ENCODE results near the gene LLCFC1.

The LLCFC1 gene

GRCh38 chr7:142913051-142913450 is 26.2 kb upstream of the LLCFC1 start:
- no peak for DNase-seq

GRCh38 chr7:142913566-142913965 is 25.7 kb upstream of the LLCFC1 start:
- no peak for DNase-seq

- no peak for DNase-seq
These were observed 25.2 kb upstream of the LLCFC1 start for GRCh38 chr7:142914121-142914520.

GRCh38 chr7:142915315-142915714 is 24.0 kb upstream of the LLCFC1 start:
- DNase-seq, result no peak

- no peak for DNase-seq
These were observed 22.8 kb upstream of the LLCFC1 start for GRCh38 chr7:142916508-142916907.

- DNase-seq, result no peak
These were observed 21.8 kb upstream of the LLCFC1 start for GRCh38 chr7:142917447-142917846.

- DNase-seq, result no peak
These were observed 20.4 kb upstream of the LLCFC1 start for GRCh38 chr7:142918901-142919300.

- DNase-seq, result no peak
These were observed 19.6 kb upstream of the LLCFC1 start for GRCh38 chr7:142919656-142920055.

- DNase-seq, result no peak
These were observed 15.9 kb upstream of the LLCFC1 start for GRCh38 chr7:142923391-142923790.

- no peak for DNase-seq
These were observed 13.9 kb upstream of the LLCFC1 start for GRCh38 chr7:142925413-142925812.

- DNase-seq, result no peak
These were observed 12.1 kb upstream of the LLCFC1 start for GRCh38 chr7:142927085-142927745.

- DNase-seq, result no peak
These were observed 11.3 kb upstream of the LLCFC1 start for GRCh38 chr7:142927949-142928348.

GRCh38 chr7:142930126-142930730 is 9.1 kb upstream of the LLCFC1 start:
- no peak for DNase-seq

- DNase-seq, result no peak
These were observed 6.7 kb upstream of the LLCFC1 start for GRCh38 chr7:142932386-142933091.

- DNase-seq, result no peak
These were observed 6.2 kb upstream of the LLCFC1 start for GRCh38 chr7:142933092-142933475.

GRCh38 chr7:142933624-142934023 is 5.7 kb upstream of the LLCFC1 start, which contains the start of gene TRPV5:
TSS of gene TRPV5 (minus strand) at chr7:142933746. CDS start at chr7:142933459, 287 bp downstream.
- no peak for DNase-seq

- DNase-seq, result no peak
These were observed 5.2 kb upstream of the LLCFC1 start for GRCh38 chr7:142934056-142934455.

- DNase-seq, result no peak
These were observed 3.2 kb upstream of the LLCFC1 start for GRCh38 chr7:142935941-142936565.

- DNase-seq, result no peak
These were observed 673 bp upstream of the LLCFC1 start for GRCh38 chr7:142938611-142939010.

GRCh38 chr7:142940966-142941535 is 1.8 kb downstream of the LLCFC1 start:
- DNase-seq, result no peak

GRCh38 chr7:142941541-142941940 is 2.3 kb downstream of the LLCFC1 start:
- DNase-seq, result no peak

- no peak for DNase-seq
These were observed 3.5 kb downstream of the LLCFC1 start for GRCh38 chr7:142942746-142943145.

- no peak for DNase-seq
These were observed 4.5 kb downstream of the LLCFC1 start for GRCh38 chr7:142943706-142944268.
